Measurements from ENCODE around the gene C6orf141.

Gene C6orf141

GRCh38 chr6:49557177-49557576 is 6.7 kb downstream of the C6orf141 start:
- TF ChIP-seq, protein P1, sequence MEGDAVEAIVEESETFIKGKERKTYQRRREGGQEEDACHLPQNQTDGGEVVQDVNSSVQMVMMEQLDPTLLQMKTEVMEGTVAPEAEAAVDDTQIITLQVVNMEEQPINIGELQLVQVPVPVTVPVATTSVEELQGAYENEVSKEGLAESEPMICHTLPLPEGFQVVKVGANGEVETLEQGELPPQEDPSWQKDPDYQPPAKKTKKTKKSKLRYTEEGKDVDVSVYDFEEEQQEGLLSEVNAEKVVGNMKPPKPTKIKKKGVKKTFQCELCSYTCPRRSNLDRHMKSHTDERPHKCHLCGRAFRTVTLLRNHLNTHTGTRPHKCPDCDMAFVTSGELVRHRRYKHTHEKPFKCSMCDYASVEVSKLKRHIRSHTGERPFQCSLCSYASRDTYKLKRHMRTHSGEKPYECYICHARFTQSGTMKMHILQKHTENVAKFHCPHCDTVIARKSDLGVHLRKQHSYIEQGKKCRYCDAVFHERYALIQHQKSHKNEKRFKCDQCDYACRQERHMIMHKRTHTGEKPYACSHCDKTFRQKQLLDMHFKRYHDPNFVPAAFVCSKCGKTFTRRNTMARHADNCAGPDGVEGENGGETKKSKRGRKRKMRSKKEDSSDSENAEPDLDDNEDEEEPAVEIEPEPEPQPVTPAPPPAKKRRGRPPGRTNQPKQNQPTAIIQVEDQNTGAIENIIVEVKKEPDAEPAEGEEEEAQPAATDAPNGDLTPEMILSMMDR (conservative IDR thresholded peaks at IDR 0.05; ENCODE audit: low read length): no peak
- DNase-seq (ENCODE audit: low read depth): no peak
- no peak overlapping the region for H3K4me3 ChIP-seq (ENCODE audit: low read length)

DNA sequence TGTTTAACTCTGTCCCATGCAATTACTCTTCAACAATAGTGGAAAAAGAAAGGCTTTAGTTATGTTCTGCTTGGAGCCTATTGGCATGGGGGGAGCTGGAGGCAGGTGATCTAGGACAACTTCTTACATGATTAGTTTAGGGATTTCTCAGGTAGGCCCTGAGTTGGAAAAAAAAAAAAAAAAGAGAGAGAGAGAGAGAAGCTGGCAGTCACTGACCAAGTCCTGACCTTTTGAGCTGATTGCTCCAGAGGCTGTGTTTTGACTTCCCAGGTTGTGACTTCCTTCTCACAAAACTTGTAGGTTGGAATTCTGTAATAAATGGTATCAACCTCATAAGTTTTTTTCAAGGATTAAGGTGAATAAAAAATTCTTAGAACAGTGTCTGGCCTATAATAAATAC is 7.8 kb downstream of the C6orf141 start:
- no peak for DNase-seq (ENCODE audit: low read depth)
- H3K4me3 ChIP-seq (ENCODE audit: low read length): no peak overlapping the region
- TF ChIP-seq, protein P1 (conservative IDR thresholded peaks at IDR 0.05; ENCODE audit: low read length): no peak

DNA sequence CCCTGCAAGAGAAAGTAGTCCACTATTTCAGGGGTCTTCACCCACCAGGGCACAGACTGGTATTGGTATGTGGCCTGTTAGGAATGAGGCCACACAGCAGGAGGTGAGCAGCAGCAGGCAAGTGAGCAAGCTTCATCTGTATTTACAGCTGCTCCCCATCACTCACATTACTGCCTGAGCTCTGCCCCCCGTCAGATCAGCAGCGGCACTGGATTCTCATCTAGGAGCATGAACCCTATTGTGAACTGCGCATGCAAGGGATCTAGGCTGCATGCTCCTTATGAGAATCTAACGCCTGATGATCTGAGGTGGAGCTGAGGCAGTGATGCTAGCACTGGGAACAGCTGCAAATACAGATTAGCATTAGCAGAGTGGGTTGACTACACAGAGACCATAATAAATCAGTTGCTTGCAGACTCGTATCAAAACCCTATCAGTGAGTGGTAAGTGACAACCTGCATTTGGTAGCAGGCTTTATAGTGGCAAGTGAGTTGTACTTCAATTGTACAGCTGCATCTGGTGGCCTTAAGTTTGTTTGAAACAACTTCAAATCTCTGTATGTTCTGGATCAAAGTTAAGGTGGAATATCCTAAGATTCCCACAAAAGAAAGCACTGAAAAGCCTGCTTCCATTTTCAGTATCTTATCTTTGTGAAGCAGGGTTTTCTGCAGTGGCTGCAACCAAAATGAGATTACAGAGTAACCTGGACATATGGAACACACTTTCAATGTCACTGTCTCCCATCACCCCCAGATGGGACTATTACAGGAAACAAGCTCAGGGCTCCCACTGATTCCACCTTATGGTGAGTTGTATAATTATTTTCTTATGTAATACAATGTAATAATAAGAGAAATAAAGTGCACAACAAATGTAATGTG is 12.8 kb downstream of the C6orf141 start:
- no peak overlapping the region for H3K4me3 ChIP-seq (ENCODE audit: low read length)
- DNase-seq (ENCODE audit: low read depth): no peak
- TF ChIP-seq, protein P1 (conservative IDR thresholded peaks at IDR 0.05; ENCODE audit: low read length): no peak

DNA sequence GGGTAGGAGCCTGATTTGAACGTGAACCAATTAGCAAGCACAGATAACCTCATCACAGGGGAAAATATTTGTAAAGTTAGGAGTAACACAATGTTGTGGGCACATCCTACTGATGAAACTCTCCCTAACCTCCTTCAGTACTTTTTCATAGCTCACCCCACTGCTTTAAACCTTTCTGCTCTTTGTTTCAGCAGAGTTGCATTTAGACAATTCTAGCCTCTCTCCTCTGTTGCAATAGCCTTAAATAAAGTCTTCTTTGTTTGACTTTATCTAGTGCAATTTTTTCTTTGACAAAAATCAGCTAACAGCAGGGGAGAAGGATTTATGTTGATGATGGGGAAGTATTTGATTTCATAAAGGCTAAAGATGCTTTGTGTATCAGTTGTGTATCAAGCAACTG is 14.1 kb downstream of the C6orf141 start:
- DNase-seq (ENCODE audit: low read depth): no peak
- no peak overlapping the region for H3K4me3 ChIP-seq (ENCODE audit: low read length)
- TF ChIP-seq, protein P1 (conservative IDR thresholded peaks at IDR 0.05; ENCODE audit: low read length): no peak

DNA sequence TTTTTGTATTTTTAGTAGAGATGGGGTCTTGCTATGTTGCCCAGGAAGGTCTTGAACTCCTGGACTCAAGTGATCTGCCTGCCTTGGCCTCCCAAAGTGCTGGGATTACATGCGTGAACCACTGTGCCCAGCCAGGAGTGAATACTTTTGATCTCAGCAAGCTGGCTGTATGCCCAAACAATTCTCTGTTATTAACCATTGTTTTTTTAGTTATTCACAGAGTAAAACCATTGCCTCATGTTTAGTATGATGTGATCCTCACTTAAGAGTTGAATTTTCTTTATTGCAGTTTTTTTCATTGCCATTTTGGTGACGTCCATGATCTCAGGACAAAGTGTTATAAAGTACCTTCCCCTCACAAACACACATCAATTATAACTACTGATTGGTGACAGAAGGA is 14.8 kb downstream of the C6orf141 start:
- no peak for DNase-seq (ENCODE audit: low read depth)
- no peak overlapping the region for H3K4me3 ChIP-seq (ENCODE audit: low read length)
- TF ChIP-seq, protein P1 (conservative IDR thresholded peaks at IDR 0.05; ENCODE audit: low read length): no peak

GRCh38 chr6:49565855-49566254 is 15.4 kb downstream of the C6orf141 start:
- DNase-seq (ENCODE audit: low read depth): no peak
- H3K4me3 ChIP-seq (ENCODE audit: low read length): no peak overlapping the region
- TF ChIP-seq, protein P1 (conservative IDR thresholded peaks at IDR 0.05; ENCODE audit: low read length): no peak

DNA sequence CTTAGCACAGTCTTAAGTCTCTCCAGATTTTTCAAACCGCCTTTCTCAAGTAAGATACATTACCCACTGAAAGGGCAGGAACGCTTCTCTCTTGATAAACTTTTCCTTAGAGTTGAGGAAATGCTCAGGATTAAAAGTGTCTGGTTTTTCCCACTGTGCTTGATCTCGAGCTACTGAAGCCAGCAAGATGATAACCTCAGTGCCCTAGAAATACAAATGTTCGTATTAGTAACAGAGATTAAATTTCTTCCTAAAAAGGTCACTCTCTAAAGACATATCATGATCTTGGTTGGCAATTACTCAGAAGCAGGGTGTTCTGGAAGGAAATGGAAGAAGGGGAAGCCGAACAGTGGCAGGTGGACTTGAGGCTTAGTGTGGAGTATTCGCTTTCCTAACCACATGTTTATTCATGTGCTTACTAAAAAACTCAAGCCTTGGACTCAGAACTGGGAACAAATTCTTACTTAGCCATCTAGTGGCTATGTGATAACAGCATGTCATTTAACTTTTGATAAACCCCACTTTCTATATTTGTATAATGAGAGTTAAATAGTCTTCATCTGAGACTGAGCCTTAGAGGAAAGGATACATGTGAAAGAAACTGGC is 20.1 kb downstream of the C6orf141 start:
- no peak for DNase-seq (ENCODE audit: low read depth)
- TF ChIP-seq, protein P1 (conservative IDR thresholded peaks at IDR 0.05; ENCODE audit: low read length): 0 out of 2 replicates have a peak, but pooled peaks have one; percentile 10
- no peak overlapping the region for H3K4me3 ChIP-seq (ENCODE audit: low read length)

Measured in AG10803 (cell line).